GM18505 (cell line): ENCODE data around the gene STK11IP.

Source experiments
- ATAC-seq: cut with Tn5 transposase; IDR thresholded peaks from one replicate; pipeline ENCODE4 v1.9.1; 2021; ENCODE audit not compliant: unreplicated experiment
- POLR2A ChIP-seq: IDR thresholded peaks from 4 replicates; pipeline ENCODE4 v1.6.1; 2011; ENCODE audit warnings: borderline replicate concordance; ENCODE audit not compliant: insufficient read depth, insufficient read length; ENCODE audit errors: extremely low read depth

STK11IP gene

GRCh38 chr2:219612577-219613286, 15.1 kb downstream of the STK11IP start:
- no peak for TF ChIP-seq POLR2A
- no peak for ATAC-seq

- ATAC-seq: no peak
- TF ChIP-seq POLR2A: no peak
These were observed 15.9 kb downstream of the STK11IP start for GRCh38 chr2:219613461-219614070.

- ATAC-seq: no peak
- TF ChIP-seq POLR2A: no peak
These were observed 16.6 kb downstream of the STK11IP start for GRCh38 chr2:219614076-219614860.

DNA sequence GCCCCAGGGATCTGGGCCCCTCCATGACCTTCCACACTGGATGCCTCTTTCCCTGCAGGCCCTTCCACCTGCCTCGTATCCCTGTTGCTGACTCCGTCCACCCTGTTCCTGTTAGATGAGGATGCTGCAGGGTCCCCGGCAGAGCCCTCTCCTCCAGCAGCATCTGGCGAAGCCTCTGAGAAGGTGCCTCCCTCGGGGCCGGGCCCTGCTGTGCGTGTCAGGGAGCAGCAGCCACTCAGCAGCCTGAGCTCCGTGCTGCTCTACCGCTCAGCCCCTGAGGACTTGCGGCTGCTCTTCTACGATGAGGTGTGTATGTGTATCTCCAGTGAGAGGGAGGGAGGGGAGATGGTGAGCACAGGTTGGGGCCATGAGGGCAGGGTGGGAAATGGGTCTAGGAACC, 17.4 kb downstream of the STK11IP start:
- TF ChIP-seq POLR2A: no peak
- ATAC-seq: no peak

- ATAC-seq: no peak
These were observed 18.2 kb downstream of the STK11IP start for GRCh38 chr2:219615894-219616293.

DNA sequence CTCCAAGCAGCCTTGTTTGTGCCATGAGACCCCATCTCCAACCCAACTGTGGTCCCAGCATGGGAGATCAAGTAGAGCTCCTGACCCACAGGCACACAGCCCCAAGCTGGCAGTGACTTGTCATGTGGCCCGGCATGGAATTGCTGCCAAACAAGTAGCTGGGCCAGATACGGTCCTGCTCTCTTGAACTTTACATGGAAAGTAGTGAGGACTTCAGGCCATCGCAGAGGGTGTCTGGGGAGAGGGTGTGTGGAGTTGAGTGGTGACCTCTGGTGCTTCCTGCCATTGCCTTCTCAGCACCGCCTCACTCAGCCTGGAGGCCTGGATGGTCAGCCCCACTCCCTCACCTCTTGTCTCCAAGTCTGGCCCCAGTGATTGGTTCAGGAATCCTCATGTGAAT, 18.9 kb downstream of the STK11IP start:
- ATAC-seq: no peak
- TF ChIP-seq POLR2A: no peak

More at GRCh38 chr2:219615894-219616293, 18.2 kb downstream of the STK11IP start:
- TF ChIP-seq POLR2A: no peak

DNA sequence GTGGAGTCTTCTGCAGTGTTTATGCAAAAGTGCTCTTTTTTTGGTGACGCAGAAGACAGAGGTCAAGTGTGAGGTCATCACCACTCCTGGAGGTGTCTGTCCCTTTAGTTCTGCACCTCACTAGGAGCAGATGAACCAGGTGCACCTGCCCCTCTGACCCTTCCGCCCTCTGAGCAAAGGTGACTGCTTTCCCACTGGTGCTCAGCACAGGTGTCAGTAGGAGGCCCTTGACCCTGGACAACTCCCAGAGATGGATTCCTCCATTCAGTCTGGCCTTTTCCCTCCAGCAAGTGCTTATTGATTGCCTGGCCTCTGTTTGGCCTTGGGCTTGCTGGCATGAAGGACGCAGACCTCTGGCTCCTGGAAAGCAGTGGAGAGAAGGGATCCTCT, 21.1 kb downstream of the STK11IP start:
- no peak for TF ChIP-seq POLR2A
- ATAC-seq: no peak

DNA sequence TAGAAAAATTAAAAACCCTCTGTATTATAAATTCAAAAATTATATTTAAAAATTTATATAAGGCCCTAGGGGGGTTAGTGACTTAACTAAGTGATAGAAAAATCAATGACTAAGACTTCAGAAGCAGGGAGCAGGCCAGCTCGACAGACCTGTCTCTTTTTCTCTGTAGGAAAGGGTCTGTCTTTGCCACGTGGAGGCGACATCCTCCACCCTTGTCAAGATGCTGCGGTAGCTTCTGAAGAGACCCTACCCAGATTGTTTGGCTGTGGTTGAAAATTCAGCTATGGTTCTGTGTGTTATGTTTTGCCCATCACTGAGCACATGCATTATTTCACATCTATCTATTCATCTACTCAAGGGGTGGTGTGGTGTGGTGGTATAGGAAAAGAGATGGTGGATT, 21.6 kb downstream of the STK11IP start:
- no peak for TF ChIP-seq POLR2A
- no peak for ATAC-seq

GRCh38 chr2:219620546-219620945, 22.9 kb downstream of the STK11IP start:
- no peak for ATAC-seq
- TF ChIP-seq POLR2A: no peak

DNA sequence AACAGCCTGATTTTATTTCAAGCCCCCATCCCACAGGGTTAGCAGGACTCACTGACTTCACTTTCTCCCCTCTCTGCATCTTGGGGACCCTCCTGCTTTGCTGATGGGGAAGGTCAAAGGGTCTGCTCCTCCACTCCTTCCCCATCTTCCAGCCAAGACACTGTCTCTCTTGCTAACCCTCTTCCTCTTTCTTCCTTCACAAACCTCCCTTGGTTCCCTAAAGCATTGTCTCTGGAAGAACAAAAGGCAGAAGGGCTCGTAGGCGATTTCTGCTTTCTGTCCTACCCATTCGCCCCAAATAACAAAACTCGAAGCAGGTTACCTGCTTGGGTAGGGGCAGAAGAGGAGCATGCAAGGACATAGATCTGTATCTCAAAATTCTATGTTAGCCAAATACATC, 24.3 kb downstream of the STK11IP start:
- no peak for ATAC-seq

DNA sequence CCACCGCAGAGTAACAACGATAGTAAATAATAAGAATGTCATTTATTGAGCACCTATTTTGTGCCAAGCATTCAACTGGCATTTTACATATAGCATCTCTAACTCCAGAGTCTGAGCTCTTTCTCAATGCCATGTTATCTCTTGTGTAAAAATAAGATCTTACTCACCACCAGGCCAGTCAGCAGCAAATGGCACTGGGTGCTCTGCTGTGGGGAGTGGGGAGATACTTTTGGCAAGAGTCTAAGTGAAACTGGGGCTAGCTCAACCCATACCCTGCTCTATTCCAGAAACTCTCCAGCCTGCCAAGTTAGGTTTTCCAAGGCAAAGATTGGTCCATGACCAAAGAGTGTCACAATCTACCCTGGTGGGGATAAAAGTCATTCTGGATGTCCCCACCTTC, 24.8 kb downstream of the STK11IP start:
- TF ChIP-seq POLR2A: no peak
- ATAC-seq: no peak

More for the DNA sequence above, 24.3 kb downstream of the STK11IP start:
- no peak for TF ChIP-seq POLR2A

- no peak for ATAC-seq
- TF ChIP-seq POLR2A: no peak
These were observed 26.9 kb downstream of the STK11IP start for GRCh38 chr2:219624565-219624964.

DNA sequence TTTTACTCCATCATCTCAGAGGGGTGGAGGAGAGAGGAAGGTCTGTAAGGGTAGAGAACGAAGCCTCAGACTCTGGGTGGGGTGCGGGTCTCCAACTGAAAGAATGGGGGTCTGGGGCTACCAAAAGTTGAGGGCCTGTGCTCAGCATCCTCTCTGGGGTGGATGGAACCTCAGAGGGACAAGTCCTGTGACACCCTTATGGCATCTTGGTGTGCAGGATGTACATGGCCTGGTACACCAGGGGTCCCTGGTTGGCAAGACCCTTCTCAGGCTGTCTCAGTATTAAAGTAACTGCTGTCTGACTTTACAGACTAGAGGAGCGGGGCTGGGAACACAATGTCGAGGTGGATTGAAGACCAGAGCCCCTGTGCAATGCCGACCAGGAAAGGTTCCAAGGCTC, 27.5 kb downstream of the STK11IP start:
- TF ChIP-seq POLR2A: no peak
- no peak for ATAC-seq

- ATAC-seq: no peak
- TF ChIP-seq POLR2A: no peak
These were observed 28.9 kb downstream of the STK11IP start for GRCh38 chr2:219626540-219626939.
